Stimulated activated CD4-positive, alpha-beta T cell treated with anti-CD3 and anti-CD28 coated beads, Interleukin-1b, Interleukin-23, amount 100 ng/mL, for 1 hour (primary cell): ENCODE measurements around the gene NIN.

Experiments
- DNase-seq, 2 donors: peaks; one replicate each; pipeline ENCODE4 v3.0.0-alpha.2; 2020; ENCODE audit warnings: low read depth in 2 of 2

Gene NIN

GRCh38 chr14:50792634-50793068 is 38.3 kb downstream of the NIN start:
- DNase-seq: no peak

GRCh38 chr14:50792051-50792477 is 38.9 kb downstream of the NIN start:
- no peak for DNase-seq

GRCh38 chr14:50791201-50791600 is 39.8 kb downstream of the NIN start:
- no peak for DNase-seq

- no peak for DNase-seq
Observed at GRCh38 chr14:50790589-50790988, 40.4 kb downstream of the NIN start.

- no peak for DNase-seq
Observed at GRCh38 chr14:50786751-50787464, 44.1 kb downstream of the NIN start.

DNA sequence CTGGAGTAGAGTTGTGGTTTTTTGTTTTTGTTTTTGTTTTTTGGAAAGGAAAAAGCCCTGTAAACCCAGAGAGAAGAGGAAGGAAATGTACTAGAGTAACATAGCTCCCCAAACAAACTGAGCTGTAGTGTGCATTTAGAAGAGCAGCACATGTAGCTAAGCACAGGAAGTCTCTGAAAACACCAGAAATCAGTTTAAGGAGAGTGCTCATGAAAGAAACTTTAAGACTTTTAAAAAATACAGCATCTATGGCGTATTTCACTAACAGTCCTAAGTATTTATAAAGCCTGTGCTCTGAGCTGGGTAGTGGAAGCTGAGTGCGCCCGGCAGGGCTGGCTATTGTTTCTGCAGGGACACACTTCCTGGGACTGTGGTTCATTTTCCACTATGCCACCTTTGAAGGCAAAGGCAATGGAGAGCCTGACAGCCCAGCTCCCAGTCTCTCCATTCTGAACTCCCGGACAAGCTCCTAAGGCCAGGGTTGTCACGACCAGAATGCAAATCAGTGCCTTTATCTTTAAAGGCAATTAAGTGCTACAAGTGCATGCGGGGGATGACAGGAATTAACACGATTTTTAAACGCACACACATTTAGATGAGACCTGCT is 45.4 kb downstream of the NIN start:
- DNase-seq: no peak

DNA sequence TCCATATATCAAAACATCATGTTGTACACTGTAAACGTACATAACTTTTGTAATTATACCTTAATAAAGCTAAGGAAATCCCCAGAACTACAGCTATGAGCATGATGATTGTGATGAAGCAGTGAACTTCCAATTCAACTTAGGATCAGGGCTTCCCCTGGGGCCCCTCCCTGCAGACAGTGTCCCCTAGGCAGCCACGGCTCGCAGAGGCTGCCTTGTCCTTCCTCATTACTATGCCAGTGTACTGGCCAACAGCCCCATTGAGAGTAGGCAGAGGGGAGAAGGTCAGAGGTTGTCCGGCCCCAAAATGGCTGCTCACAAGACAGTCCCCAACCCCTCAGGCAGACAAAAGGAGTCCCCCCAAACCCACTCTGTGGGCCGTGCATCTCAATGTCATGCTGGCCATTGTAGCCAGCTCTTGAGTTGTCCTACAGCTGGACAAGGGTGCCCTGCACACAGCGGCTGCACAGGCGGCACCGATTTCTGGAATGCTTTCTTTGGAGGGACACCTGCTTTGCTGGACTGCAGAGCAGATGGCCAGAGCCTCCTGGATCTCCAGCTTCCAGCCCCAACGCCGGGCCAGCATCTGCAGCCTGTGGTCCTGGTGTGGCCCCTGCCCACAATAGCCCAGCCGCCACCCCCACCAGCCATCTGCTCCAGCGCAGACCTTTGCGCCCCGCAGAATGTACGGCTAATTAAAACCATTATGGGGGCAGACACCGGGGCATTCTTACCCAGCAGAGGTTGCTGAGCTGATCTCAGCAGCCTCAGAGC is 46.1 kb downstream of the NIN start:
- DNase-seq: no peak

- no peak for DNase-seq
Observed at GRCh38 chr14:50783563-50783962, 47.4 kb downstream of the NIN start.

DNA sequence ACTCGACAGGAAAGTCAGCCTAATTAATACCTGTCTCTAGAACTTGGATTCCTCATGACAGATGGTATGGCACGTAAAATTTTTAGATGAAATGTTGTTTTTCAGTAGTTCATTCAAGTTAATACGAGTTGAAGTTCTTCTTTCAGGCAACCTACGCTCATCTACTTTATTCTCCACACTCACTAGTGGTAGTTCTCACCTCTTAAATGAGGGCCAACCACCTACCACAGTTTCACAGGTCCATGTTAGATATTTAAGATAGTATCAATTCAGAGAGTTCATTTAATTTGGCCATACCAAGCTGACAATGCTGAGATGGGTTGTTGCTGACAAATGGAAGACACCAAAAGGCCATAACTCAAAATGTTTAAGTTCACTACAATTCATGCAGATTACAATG is 50.6 kb downstream of the NIN start:
- no peak for DNase-seq

DNA sequence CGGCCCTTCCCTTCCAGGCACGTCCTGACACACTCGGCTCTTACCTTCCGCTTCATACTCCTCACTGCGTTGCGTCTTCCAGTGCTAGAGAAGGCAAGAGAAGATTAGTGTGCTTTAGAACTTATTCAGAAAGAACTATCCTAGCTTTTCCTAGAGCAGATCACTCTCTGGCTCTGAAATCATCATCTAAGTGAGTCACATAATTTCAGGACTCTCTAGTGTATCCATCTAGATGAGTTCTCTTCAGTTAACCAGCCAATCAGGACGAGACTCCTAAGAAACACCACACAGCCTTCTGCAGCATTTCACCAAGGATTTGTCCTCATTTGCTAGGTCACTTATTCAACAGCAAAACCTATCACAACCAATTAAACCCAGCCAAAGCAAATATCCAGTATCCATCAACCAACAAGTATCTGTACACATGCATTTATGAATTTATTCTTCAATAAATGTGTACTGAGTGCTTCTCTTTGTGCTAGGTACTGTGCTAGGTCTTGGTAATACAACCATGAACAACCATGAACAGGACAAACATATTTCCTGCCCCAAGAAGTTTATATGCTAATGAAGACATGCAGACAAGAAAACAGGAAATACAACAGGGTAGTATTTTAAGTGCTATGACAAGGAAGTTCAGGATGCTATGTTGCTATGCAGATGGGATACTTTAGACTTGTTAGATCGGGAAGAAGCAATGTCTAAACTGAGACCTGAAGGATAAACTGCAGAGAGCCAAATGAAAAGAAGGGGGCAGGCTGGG is 52.1 kb downstream of the NIN start:
- no peak for DNase-seq

DNA sequence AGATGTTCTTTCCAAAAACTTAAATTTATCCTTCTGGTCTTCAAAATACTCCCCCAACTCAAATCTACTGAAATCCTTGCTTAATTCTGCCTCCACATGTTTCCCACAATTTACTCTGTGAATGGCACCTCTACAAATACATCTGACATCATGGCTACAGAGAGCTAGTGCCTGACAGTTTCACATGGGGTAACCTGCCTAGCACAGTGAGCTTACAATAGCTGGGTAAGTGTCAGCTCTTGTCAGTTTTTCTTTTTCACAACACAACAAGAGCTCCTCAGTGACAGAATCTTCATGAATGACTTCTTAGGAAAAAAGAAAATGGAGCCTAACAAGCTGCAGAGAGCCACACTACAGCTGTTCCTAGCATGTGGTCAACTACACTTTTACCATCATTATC is 54.4 kb downstream of the NIN start:
- no peak for DNase-seq

GRCh38 chr14:50775357-50775756 is 55.6 kb downstream of the NIN start:
- DNase-seq: no peak

DNA sequence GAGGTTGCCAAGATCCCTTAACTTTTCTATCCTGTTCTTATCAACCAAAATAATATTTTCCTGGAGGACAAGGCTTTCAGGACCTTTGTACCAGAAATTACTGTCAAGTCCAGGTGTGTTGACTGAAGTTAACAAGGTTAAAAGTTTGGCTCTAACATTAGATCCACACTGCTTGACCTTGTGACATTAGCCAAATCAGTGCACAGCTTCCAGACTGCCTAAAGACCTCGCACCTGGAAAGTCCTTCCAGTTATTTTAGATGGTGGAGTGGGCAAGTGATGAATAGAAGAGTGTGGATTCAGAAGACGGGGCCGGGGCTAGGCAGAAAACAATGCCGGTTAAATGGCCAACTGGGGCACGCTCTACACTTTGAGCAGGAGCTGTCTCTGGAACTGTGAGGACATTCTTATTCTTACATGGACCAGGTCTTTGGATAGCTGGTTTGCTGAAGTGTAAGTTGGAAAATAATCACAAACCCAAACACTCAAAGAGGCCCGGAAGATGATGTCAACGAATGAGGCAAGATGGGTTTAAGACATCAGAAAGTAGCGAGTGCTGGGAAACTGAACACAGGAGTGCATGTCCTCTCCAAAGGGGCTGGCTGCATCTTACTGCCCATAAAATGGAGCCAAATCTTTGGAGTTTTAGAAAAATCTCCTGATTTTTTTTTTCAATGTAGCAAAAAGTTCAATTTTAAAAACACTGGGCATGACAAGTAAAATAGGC is 56.3 kb downstream of the NIN start:
- DNase-seq: no peak

DNA sequence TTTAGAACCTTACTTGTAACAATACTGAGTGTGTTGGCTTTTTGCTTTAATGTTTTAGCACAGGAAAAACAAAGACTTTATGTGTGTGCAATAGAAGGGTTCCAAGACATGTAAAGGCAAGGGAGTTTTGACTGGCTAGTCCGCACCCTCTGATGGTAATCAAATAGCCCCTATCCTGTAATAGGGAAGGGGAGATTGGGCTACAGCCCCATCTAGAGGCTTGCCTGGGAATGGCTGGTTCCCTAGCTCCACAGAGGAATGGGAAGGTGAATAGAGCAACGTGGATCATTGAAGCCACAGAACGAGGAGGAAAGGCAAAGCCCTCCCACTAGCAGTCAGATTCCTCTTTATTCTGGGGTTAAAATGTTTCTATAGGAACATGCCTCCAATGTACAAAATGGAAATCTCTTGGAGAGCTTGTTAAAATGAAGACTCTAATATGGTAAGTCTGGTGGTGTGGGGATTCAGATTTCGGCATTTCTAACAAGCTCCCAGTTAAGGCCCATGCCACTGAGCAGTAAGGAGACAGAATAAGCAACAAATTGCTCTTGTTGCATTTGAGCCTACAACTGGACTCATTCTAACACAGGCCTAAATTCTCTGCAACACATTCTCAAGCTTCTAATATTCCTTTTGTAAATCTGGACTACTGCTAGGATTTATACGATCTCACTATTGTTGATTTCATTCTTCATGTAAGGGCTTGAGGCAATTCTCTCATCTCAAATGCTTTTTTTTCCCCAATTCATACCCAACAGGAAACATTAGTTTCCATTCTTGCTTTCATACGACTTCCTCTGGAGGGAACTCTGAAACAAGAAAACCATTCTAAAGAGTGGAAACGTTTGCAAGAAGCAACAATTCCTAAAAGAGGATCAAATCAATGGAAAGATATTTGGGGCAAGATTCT is 57.1 kb downstream of the NIN start:
- peak in 1 of 2 donors; percentile 11 for DNase-seq

- no peak for DNase-seq
Observed at GRCh38 chr14:50772412-50772811, 58.5 kb downstream of the NIN start.

DNA sequence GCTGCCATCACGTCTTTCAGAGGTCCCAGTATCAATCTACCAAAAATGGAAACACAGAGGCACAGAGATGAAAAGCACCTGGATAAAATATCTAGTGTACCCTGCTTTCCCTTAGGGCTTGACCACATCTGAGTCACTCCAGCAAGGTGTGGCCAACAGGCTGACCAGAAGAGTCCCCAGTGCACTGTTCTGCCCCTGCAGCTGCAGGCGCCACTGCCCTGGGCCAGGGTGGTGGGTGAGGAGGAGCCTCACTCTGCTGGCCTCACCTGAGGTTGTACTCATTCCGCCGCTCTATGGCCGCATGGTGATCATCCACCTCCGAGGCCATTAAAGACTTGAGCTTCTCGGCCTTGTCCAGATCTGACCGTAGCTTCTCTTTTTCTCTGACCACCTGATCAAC is 60.4 kb downstream of the NIN start:
- DNase-seq: no peak

- no peak for DNase-seq
Observed at GRCh38 chr14:50769863-50770500, 61.0 kb downstream of the NIN start.

DNA sequence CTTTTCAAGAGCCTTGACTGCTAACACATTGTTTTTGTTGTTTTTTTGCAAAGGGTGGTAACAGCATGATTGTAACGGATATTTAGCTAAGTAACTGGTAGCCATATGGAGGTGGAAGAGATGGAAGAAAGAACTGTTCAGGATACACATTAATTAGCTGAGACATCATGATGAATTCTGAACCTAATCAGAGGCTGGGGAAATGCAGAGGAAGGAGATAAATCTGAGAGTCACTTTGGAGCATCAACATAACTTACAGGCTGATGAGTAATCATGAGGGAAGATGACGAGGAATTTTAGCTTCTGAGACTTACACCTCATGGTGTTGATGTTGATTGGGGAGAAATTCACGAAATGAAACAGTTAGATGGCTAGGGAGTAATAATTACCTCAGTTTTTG is 62.3 kb downstream of the NIN start:
- DNase-seq: no peak

DNA sequence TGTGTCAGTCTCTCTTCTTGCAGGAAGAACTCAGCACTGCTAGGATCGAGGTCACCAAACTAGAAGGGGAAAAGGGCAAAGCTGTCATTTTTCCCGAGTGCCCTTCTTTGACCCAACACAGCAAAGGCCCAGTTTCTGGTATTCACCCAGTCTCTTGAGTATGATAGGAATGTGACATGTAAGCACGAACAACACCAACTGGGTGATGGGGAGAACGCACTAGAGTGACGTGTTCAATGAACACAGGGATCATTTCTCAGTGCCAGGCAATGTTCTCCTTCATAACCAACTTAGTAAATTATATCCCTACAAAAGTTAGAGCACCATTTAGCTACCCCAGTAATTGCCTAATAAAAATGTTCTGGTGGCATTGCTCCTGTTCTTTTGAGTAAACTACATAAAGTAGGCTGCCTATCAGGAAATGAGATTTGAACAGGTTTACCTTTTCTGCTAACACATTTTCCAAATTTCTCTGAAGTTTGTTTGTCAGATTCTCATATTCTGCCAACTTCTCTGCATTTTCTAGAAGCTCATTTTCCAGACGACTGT is 64.5 kb downstream of the NIN start:
- DNase-seq: no peak
